Stimulated activated CD4-positive, alpha-beta T cell treated with anti-CD3 and anti-CD28 coated beads, Interleukin-4, amount 100 ng/mL, for 48 hours (primary cell): ENCODE results near the gene SLC44A4.
"Not testable (repeated sequence)": the region's sequence is repeated elsewhere in the genome, so short reads cannot be mapped to it uniquely, and the experiment has no call there.

ENCODE experiments used
- DNase-seq, 2 donors: peaks; one replicate each; pipeline ENCODE4 v3.0.0-alpha.2; 2020; ENCODE audit warnings: low read depth in 2 of 2

SLC44A4 gene

DNA sequence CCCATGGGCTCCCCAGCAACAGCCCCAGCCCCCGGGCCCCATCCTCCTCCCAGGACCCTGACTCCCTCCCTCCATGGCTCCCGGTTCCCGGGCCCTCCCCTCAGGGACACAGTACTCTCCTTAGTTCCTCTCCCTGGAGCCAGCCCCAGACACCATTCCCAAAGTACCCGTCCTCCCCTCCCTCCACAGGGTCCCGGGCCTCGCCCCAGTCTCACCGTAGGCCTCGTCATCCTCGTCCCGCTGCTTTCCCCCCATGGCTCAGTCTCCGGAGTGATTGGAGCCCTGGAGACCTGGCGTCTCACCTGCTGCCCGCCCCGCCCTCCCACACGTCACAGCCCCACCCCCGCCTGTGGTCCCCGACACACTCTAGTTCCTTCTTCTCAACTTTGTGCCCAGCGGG, at the start of gene SLC44A4:
Gene SLC44A4, minus strand, starts transcription at position 272 of the 400 bp plus-strand sequence. Its CDS starts 17 bp downstream, at position 255.
- DNase-seq: no peak

DNA sequence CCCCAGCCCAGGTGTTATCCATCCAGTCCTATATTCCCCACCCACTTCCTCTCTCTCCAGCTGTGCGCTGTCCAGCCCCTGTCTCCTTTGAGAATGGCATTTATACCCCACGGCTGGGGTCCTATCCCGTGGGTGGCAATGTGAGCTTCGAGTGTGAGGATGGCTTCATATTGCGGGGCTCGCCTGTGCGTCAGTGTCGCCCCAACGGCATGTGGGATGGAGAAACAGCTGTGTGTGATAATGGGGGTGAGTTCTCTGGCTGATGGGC, 49.8 kb upstream of the SLC44A4 start:
- DNase-seq: no peak

DNA sequence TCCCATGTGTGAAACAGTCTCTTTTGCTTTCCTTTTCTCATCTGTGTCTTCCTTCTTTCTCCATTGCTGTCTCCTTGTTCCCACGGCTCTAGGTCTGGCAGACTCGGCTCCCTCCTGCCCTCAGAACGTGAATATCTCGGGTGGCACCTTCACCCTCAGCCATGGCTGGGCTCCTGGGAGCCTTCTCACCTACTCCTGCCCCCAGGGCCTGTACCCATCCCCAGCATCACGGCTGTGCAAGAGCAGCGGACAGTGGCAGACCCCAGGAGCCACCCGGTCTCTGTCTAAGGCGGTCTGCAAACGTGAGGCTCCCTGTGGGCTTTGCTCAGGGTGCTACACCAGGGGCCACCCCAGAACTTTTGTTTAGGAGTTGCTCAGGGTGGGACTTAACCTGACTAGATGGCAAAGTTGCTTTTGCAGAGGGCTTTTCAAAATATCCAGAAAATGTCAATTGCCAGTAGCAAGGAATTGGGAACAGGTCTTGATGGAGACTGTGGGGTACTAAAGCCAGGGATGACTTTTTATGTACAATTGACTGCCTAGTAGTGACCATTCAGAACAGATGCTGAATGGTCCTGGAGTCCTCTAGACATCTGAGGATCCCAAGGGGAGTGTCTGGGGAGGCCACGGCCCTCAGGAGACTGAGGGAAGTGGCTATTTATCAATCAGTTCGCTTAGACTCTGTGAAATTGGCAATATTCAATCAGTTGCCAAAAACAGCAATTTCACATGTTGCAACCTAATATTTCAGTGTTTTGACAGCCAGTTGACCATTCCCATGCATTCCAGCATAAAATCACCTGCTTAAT, 49.3 kb upstream of the SLC44A4 start:
- no peak for DNase-seq

DNA sequence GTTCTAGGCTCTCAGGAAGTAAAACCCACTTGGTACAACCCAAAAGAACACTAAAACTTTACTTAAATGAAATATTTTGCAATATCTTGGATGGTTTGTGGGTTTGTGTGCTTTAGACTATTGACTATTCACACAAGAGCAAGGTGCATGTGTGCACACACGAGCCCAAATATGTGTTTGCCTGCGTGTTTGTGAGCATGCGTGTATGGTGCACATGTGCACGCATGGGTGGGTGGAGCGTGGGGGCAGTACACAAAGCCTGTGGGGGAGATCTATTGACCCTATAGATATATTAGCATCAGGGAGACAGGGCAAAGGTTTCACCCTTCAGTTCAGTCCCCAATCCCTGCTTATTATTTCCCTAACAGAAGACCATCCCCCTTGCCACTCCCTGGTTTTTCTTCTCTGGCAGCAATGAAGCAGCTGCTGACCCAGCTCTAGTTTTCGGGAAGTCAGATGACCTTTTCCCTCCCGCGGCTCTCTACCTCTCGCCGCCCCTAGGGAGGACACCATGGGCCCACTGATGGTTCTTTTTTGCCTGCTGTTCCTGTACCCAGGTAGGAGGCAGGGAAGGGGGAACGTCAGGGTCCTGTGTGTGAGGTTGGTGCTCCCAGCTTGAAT, 48.6 kb upstream of the SLC44A4 start, which contains the start of gene C2:
Gene C2, plus strand, starts transcription at position 476 of the 621 bp plus-strand sequence. Its CDS starts 36 bp downstream, at position 512.
- DNase-seq: no peak

DNA sequence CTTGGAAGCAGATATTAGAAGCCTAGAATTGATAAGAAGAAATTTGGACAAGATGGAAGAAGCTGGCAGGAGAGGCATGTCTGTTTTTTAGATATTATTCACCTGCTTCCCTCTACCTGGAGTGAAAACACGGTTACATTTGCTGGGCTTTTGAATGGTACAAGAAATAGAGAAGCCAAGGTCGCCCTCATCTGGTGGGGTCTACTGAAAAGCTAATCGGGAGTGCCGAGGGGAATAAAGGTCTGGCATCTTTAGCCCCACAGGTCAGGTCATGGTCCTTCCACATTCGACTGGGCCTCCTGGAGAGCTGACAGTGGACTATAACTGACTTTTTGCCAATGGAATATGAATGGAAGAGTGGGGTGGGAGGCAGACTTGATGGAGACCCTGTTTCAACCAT, 44.1 kb upstream of the SLC44A4 start:
- no peak for DNase-seq

DNA sequence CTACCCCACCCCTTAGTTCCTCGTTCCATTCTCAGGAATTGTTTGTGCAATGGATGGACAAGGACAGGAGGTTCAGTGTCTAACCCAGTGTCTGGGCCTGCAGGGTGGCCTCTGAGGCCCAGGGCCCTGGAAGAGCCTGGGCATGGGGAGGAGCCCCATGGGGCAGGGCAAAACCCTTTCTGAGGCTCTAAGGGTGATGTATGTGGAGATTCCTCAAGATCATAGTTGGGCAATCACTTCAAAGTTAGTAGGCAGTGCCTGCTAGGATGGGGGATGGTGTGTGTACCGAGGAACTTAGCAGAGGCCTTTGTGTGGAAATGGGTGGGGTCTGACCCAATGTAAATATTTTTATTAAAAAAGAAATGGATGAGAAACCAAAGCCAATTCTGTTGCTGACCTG, 42.0 kb upstream of the SLC44A4 start:
- no peak for DNase-seq

DNA sequence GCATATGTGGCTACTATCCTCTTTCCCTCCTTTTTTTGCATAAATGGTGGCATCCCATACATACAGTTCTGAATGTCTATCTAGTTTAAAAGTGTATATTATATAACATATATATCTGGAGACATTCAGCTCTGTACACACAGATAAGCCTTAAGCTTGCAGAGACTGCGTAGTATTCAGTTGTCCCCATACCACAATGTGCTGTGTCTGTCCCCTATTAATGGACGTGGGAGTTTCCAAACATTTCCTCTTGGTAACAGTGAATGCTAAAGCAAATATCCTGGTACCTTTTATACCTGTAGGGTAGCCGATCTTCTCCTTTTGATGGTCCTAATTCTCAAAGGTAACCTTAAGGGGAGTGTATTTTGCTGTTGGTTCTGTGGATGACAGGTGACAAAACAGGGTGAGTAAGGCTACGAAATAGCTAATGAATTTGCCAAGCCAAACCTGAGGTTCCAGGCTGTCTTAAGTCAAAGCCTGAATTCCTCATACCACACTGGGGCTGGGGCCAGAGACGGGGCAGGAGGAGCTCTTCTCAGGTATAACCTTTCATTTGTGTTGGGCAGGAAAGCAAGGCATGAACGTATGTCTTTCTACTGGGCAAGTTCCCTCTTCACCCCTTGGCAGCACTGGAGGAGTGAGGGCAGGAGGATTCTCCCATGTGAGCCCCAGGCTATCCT, 41.0 kb upstream of the SLC44A4 start:
- no peak for DNase-seq

DNA sequence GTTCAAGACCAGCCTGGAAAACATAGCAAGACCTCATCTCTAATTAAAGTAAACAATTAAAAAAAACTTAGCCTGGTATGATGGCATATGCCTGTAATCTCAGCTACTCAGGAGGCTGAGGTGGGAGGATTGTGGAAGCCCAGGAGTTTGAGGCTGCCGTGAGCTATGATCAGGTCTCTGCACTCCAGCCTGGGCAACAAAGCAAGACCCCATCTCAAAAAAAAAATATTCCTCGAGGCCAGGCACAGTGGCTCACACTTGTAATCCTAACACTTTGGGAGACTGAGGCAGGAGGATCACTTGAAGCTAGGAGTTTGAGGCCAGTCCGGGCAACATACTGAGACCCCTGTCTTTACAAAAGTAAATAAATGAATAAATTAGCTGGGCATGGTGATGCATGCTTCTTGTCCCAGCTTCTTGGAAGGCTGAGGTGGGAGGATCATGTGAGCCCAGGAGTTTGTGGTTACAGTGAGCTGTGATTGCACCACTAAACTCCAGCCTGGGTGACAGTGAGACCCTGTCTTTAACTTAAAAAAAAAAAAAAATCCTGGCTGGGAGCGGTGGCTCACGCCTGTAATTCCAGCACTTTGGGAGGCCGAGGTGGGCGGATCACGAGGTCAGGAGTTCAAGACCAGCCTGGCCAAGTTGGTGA, 39.4 kb upstream of the SLC44A4 start:
- DNase-seq: no peak

DNA sequence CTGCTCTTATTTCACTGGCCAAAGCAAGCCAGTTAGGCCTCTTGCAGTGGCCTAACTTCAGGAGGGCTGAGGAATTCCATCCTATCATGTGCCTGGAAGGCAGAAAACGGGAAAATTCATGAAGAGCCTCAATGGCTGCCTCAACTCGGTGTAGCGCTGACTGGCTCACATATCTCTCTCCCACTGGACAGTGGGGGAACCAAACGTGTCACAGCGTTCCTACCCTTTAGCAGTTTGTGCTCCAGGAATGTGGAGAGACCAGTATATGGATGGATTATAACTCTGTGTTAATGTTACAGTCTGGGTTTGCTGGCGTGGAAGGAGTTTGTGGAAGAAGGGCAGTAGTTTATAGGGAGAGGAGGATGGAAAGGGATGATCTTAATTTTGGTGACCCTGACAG, 37.0 kb upstream of the SLC44A4 start:
- DNase-seq: no peak

DNA sequence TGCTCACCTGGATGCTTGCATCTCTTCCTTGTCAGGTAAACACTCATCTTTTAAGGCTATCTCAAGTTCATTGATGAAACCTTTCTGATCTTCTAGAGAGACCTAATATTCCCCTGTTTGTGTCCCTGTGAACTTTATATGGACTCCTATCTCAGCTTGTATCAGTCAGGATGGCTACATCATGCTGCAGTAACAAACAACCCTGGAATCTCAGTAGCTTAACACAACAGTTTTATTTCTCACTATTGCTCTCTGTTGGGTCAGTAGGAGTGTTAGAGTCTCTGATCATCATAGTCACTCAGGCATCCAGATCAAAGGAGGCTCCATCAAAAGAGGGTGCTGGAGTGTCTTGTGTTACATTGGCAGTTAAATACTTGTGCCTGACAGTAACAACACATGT, 36.6 kb upstream of the SLC44A4 start:
- no peak for DNase-seq

DNA sequence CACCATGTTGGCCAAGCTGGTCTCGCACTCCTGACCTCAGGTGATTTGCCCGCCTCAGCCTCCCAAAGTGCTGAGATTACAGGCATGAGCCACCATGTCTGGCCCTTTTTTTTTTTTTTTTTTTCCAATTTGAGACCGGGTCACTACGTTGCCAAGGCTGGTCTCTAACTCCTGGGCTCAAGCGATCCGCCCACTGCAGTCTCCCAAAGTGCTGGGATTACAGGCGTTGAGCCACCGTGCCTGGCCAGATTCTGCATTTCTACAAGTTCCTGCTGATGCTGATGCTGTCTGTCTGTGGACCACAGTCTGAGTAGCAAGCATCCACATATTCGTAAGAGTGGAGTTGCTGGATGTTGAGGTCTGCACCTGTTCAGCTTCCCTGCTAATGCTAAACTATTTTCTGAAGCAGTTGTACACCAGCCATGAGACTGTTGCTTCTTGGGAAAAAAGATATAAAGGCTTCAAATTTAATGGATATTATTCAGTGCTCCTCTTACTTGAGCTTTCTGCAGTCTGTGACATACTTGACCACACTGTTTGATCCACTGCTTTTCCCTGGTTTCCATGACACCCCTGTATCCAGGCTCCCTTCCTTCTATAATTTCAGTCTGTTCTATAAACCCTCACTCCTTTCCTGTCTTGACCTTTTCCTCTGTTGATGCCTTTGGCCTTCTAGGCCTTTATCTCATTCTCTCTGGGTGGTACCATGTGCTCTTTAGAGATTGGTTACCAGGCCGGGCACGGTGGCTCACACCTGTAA, 33.2 kb upstream of the SLC44A4 start:
- no peak for DNase-seq

DNA sequence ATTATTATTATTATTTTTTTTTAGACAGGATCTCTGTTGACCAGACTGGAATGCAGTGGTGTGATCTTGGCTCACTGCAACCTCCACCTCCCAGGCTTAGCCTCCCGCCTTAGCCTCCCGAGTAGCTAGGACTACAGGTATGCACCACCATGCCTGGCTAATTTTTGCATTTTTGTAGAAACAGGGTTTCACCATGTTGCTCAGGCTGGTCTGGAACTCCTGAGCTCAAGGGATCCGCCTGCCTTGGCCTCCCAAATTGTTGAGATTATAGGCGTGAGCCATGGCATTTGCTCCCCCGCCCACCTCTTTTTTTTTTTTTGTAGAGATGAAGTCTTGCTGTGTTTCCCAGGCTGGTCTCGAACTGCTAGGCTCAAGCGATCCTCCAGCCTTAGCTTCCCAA, 30.5 kb upstream of the SLC44A4 start:
- DNase-seq: not testable (repeated sequence)

DNA sequence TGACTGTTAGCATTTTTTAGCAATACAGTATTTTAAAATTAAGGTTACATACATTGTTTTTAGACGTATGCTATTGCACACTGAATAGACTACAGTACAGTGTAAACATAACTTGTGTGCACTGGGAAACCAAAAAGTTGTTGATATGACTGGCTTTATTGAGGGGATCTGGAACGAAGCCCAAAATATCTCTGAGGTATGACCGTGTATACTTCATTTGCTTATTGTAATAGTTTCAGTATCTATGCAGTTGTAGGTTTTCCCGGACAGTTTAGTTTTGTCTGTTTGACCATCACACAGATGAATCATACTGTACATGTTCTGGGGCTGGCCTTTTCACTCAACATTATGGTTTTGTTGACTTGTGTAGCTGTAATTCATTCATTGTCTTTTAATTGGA, 30.0 kb upstream of the SLC44A4 start:
- DNase-seq: no peak

DNA sequence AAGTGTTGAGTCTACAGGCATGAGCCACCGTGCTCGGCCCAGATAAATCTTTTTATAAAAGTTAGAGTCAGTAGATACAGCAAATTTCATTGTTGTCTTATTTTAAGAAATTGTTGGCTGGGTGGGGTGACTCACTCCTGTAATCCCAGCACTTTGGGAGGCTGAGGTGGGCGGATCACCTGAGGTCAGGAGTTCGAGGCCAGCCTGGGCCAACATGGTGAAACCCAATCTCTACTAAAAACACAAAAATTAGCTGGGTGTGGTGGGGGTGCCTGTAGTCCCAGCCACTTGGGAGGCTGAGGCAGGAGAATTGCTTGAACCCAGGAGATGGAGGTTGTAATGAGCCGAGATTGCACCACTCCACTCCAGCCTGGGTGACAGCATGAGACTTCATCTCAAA, 29.5 kb upstream of the SLC44A4 start:
- DNase-seq: not testable (repeated sequence)

DNA sequence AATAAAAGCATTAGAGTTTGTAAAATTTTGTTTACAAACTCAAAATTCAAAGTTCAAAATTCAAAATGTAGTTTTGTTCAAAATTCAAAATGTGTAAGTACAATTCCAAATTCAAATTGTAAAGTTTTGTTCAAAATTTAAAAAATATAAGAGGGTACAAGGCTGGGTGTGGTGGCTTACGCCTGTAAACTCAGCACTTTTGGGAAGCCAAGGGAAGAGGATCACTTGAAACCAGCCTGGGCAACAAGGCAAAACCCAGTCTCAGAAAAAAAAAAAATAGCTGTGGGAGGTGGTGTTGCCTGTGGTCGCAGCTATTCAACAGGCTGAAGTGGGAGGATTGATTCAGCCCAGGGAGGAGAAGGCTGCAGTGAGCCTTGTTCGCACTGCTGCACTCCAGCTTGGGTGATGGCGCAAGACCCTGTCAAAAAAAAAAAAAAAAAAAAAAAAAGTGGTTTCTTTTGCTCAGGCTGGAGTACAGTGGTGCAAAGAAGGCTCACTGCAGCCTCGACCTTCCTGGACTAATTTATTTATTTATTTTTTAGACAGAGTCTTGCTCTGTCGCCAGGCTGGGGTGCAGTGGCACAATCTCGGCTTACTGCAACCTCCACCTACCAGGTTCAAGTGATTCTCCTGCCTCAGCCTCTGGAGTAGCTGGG, 28.5 kb upstream of the SLC44A4 start:
- no peak for DNase-seq

DNA sequence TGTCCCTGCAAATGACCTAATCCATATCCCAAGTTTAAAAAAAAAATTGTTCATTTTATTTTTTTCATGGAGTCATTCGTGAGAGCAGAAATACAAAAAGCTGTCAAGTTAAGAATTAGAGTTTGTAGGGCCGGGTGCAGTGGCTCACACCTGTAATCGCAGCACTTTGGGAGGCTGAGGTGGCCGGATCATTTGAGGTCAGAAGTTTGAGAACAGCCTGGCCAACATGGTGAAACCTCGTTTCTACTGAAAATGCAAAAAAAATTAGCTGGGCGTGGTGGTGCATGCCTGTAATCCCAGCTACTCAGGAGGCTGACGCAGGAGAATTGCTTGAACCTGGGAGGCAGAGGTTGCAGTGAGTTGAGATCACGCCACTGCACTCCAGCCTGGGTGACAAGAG, 27.9 kb upstream of the SLC44A4 start:
- DNase-seq: not testable (repeated sequence)

DNA sequence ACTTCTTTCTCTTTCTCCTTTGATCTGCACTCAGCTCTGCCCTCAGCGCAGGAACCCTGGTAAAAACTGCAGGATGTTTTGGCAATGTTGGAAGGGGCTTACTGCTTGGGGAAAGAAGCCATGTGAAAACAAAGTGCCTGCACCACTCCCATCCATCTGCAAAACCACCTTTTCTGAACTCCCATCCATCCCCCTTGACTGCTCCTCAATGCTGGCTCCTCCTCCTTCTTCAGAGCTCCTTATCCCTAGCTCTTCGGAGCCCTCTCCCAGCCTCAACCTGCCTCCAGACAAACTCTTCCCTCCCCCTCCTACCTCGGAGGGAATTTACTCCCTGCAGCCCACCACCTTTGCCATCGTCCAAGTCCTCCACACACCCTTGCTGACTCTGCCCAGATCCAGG, 27.3 kb upstream of the SLC44A4 start:
- no peak for DNase-seq

DNA sequence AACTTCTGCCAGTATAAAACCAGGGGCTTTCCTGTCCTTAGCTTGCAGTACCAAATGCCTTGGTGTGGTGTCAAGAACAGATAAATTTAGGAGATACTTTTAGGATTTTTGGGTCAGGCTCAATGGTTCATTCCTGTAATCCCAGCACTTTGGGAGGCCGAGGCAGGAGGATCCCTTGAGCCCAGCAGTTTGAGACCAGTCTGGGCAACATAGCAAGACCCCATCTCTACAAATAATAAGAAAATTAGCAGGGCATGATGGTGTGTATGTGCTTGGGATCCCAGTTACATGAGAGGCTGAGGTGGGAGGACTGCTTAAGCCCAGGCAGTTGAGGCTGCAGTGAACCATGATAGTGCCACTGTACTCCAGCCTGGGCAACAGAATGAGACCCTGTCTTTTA, 26.2 kb upstream of the SLC44A4 start:
- DNase-seq: no peak

DNA sequence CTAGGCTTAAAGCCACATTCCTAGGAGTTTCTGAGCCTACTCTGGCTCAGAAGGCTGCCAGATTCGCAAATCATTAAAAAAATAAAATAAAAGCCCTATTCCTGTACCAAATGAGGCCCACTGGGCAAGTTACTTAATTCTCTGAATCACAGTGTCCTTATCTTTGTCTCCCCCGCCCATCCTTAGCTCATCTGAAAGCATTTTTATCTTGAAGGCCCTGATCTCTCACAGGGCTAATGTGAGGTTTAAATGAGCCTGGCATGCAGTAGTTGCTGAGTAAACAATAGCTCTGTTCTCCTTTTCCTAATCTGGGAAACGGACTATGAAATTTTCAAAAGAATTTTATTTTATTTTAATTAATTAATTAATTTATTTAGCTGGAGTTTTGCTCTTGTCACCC, 25.2 kb upstream of the SLC44A4 start:
- no peak for DNase-seq

DNA sequence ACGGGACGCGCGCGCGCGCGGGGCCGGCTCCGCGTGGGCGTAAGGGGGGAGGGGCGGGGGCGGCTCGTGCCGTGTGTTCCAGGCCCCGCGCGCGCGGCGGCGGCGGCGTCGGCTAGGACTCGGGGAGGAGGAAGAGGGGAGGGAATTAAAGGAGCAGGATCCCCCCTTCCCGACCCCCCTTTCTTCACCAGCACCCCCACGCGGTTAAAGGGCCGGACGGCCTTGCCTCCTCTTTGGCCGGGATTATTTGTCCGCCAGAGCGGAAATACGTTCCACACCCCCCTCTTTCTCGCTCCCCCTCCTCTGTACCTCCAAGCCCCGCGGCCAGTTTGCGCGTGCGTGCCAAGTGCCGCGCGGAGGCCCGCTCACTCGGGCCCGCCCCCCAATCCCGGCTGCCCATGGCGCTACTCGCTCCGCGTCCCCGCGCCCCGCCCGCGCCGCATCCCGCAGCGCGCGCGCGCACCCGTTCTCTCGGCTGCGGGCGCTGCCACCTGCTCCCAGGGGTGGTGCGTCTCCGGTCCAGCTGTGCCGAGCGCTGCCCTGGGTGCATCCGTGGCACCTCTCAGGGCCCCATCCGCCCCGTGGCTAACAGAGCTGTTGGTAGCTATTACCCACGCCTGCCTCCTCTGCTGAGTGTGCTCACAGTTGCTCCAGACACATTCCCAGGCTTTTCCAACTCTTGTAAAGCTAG, 23.3 kb upstream of the SLC44A4 start, which contains the start of gene ZBTB12:
Gene ZBTB12, minus strand, starts transcription at position 134 of the 691 bp plus-strand sequence. CDS start 781 bp downstream, outside the sequence.
- peak; percentile 70 to 82 for DNase-seq
